Suppressor macrophage treated with lipopolysaccharide for 1 hour (primary cell): ENCODE results near the gene CRAMP1.

Experiments used
- DNase-seq, 3 donors: peaks; one replicate each; pipeline ENCODE4 v3.0.0-alpha.2; 2020 to 2022

Gene CRAMP1

GRCh38 chr16:1612320-1613111 is at the start of gene CRAMP1:
CRAMP1 (plus strand) TSS chr16:1612360; CDS start chr16:1614640, 2,280 bp downstream.
- peak; percentile 30 to 58 (median 40) for DNase-seq

DNA sequence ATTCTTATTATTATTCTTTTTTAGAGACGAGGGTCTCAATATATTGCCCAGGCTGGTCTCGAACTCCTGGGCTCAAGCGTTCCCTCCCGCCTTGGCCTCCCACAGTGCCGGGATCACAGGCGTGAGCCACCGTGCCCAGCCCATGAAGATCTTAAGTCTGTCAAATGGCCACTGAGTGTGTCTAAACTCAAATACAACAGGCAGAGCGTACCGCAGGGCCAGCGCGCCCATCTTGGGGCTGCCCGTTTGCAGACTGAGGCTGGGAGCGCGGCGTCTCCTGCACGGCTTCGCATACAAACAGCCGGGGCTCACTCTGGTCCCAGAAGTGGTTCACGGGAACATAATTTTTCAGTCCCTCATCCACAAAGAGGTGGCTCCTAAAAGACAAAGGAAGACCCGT is 48.4 kb upstream of the CRAMP1 start:
- no peak for DNase-seq

GRCh38 chr16:1564325-1564724 is 47.8 kb upstream of the CRAMP1 start:
- DNase-seq = peak in 2 of 3 donors; percentile 20 to 44

DNA sequence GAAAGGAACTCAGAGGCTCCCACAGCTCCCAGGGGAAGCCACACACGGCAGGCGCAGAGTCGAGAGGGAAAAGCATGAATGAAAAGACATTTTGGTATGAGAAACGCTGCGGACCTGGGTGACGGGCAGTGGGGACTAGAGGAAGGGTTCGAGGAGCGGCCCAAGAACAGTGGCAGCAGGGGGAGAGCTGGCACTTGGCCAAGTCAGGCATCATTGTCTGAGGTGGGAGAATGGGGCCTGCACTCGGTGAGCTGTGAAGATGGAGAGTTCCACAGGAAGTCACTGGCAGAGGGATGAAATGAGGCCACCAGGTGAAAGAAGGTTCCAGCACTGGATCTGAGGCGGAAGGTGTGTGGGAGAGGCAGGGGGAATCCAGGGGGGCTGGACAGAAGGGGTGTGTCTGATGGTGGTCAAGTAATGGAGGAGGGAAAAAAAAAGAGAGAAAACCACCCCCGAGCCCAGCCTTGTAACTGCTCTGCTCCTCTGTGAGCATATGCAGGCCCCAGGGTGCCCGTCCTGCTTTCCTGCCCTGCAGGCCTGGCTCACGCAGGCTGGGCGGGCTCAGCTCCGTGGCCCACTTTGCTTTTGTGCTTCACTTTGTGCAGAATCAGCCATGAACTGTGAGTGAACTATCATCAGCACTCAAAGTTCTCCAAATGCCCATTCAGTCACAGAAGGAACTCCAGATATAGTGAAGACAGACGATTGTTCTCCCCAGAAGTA is 46.9 kb upstream of the CRAMP1 start:
- no peak for DNase-seq

GRCh38 chr16:1567988-1568387 is 44.2 kb upstream of the CRAMP1 start:
- no peak for DNase-seq

GRCh38 chr16:1571012-1571671 is 41.0 kb upstream of the CRAMP1 start:
- no peak for DNase-seq

DNA sequence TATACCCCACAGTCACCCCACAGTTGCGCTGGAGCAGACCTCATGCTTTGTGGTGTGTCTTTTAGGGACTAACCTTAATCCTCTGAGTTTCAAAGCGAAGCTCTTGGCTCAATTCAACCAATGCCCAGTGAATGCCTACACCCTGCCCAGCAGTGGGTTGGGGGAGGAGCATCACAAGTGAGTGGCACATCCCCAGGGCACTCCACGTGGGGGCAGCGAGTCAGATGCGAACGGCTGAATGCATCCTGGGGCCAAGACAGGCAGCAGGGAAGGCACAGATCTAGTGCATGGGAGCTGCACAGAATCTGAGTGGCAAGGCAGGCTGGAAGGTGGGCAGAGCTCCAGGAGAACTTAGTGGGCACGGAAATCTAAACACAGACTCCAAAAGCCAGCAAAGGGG is 39.5 kb upstream of the CRAMP1 start:
- DNase-seq = no peak

DNA sequence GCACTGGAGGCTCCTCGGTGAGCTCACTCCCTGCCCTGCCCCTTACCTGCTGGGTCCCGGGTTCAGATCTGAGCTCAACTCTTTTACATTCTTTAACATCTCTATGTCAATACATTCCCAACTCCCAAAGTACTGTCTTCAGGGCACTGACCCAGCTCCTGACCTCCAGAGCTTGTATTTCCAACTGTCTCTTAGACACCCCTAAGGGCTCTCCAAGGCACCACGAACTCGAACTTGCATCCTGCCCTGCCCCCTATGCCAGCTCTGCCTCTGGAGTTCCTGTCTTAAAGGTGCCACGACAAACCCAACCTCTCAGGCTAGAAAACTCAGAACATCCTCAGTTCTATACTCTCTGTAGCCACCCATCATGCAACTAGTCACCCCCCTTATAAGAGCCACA is 38.9 kb upstream of the CRAMP1 start:
- DNase-seq = no peak

DNA sequence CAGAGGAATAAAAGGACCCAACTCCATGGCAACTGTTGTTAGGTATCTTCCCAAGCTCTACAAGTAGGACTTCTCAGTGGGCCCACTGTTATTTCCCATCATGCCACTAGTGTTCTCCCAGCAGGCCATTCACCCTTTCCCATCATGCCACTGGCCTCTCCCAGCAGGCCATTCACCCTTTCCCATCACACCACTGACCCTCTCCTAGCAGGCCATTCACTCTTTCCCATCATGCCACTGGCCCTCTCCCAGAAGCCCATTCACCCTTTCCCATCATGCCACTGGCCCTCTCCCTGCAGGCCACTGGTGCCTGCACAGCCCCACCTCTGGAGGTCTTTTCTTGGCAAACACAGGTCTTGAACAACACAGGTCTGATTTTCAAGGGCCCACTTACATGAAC is 36.6 kb upstream of the CRAMP1 start:
- DNase-seq = no peak

DNA sequence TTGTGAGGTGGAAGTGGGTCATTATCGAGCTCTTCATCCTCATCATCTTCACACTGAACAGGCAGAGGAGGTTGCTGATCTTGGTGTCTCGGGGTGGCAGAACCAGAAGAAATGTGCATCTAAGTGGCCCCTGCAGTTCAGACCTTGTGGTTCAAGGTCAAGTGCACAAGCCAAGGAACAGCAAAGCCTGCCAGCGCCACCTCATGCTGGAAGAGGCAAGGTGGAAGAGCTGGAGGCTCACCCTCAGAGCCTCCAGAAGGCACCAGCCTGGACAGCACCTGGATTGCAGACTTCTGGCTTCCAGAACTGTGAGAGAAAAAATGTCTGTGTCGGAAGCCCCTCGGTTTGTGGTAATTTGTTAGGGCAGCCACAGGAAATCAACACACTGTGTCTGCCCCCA is 32.9 kb upstream of the CRAMP1 start:
- no peak for DNase-seq

GRCh38 chr16:1580256-1580655 is 31.9 kb upstream of the CRAMP1 start:
- peak in 2 of 3 donors; percentile 11 for DNase-seq

DNA sequence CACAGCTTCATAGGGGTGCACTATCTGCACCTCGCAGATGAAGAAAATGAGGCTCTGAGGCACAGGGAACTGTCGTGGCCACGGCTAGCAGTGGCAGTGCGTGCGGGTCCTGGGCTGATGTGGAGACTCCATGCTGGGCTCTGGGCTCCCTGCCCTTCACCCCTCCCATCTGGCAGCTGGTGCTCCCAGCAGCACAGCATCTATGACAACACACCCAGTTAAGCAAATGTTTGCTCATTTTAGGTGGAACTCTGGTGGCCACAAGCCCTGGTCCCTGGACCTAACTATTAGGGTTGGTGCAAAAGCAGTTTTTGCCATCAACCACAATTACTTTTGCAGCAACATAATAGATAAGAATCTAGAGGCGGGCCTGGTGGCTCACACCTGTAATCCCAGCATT is 31.2 kb upstream of the CRAMP1 start:
- no peak for DNase-seq

DNA sequence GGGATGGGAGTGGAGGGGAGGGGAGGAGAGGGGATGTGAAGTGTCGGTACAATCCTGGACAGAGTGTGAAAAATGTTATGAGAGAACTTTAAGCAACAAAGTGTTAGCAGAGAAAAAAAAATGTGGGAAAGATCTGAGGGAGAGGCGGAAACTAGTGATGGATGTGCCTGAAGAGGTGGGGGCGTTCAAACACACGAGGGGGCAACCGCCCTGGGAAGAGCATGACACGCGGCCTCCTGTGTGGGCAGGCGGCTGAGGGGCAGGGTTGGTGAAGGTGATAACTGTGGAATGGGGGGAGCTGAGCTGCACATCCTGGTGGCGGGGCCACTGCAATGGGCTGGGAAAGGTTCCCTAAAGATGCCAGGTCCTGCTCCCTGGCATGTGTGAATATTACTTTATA is 30.4 kb upstream of the CRAMP1 start:
- DNase-seq = no peak

- DNase-seq = no peak
These were observed 29.0 kb upstream of the CRAMP1 start for GRCh38 chr16:1583180-1583579.

DNA sequence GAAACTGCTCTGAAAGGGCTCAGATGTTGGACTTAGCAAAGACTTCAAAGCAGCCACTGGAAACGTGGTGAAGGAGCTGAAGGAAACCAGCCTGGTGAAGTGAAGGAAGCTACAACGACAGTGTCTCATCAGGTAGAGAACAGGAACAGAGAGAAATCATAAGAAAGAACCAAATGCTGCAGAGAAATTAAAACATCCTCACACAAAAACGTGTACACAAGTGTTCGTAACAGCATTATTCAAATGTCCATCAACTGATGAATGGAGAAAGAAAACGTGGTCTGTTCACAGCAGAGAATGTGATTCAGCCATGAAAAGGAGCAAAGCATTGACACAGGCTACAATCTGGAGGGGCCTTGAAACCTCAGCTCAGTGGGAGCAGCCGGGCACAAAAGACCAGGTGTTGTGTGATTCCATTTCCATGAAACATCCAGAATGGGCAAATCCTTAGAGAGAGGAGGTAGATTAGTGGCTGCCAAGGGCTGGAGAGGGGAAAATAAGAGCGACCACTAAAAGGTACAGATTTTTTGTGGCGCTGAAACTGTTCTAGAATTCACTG is 27.2 kb upstream of the CRAMP1 start:
- no peak for DNase-seq

GRCh38 chr16:1590366-1590765 is 21.8 kb upstream of the CRAMP1 start:
- no peak for DNase-seq

GRCh38 chr16:1590930-1591705 is 21.0 kb upstream of the CRAMP1 start:
- no peak for DNase-seq

- no peak for DNase-seq
These were observed 19.7 kb upstream of the CRAMP1 start for GRCh38 chr16:1592446-1592845.

GRCh38 chr16:1595511-1595910 is 16.6 kb upstream of the CRAMP1 start:
- DNase-seq = peak; percentile 27 to 74 (median 63)

GRCh38 chr16:1596516-1596915 is 15.6 kb upstream of the CRAMP1 start:
- no peak for DNase-seq

DNA sequence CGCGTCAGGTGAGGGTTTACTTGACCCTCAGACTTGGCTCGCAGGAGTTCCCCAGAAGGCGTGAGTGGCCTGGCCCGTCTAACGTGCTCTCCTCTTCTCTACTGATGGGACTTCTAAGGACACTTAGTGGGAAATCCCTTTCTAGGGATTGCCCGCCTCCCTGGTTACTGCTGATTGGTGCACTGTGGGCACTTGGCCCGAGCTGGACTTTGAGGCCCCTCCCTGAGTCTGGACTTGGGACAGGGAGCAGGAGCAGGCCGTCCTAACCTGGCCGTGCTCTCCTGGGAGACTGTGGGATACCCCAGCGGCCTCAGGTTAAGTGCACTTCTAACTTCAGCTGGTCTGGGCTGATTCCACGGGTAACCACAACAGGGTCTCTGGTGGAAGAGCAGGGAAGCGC is 15.0 kb upstream of the CRAMP1 start:
- DNase-seq = no peak

- DNase-seq = no peak
These were observed 11.1 kb upstream of the CRAMP1 start for GRCh38 chr16:1601031-1601430.

- DNase-seq = no peak
These were observed 10.7 kb upstream of the CRAMP1 start for GRCh38 chr16:1601489-1601888.
